HG03175 (cell line): ENCODE data around the gene CLN6.
"Not testable (repeated sequence)": the region's sequence is repeated elsewhere in the genome, so short reads cannot be mapped to it uniquely, and the experiment has no call there.

Source experiments
- ATAC-seq: cut with Tn5 transposase; IDR thresholded peaks from one replicate; pipeline ENCODE4 v1.9.1; 2021; ENCODE audit warnings: mild to moderate bottlenecking, moderate library complexity; ENCODE audit not compliant: unreplicated experiment

Gene CLN6

GRCh38 chr15:68224108-68224507 lies 5.4 kb downstream of the CLN6 start:
- ATAC-seq, result no peak

- no peak for ATAC-seq
Observed at GRCh38 chr15:68223171-68223570, 6.4 kb downstream of the CLN6 start.

GRCh38 chr15:68222432-68222743 lies 7.1 kb downstream of the CLN6 start:
- ATAC-seq, result not testable (repeated sequence)

GRCh38 chr15:68221530-68222431 lies 7.7 kb downstream of the CLN6 start:
- not testable (repeated sequence) for ATAC-seq

- ATAC-seq, result no peak
Observed at GRCh38 chr15:68220967-68221366, 8.6 kb downstream of the CLN6 start.

GRCh38 chr15:68220489-68220888 lies 9.0 kb downstream of the CLN6 start:
- no peak for ATAC-seq

GRCh38 chr15:68218847-68219798 lies 10.4 kb downstream of the CLN6 start:
- no peak for ATAC-seq

GRCh38 chr15:68218331-68218730 lies 11.2 kb downstream of the CLN6 start:
- ATAC-seq, result no peak

- ATAC-seq, result no peak
Observed at GRCh38 chr15:68217341-68217740, 12.2 kb downstream of the CLN6 start.

GRCh38 chr15:68214838-68215254 lies 14.7 kb downstream of the CLN6 start:
- no peak for ATAC-seq

GRCh38 chr15:68213991-68214837 lies 15.3 kb downstream of the CLN6 start:
- no peak for ATAC-seq

GRCh38 chr15:68213491-68213845 lies 16.1 kb downstream of the CLN6 start:
- ATAC-seq, result not testable (repeated sequence)

- ATAC-seq, result no peak
Observed at GRCh38 chr15:68211656-68212320, 17.7 kb downstream of the CLN6 start.

- ATAC-seq, result no peak
Observed at GRCh38 chr15:68210821-68211655, 18.5 kb downstream of the CLN6 start.

GRCh38 chr15:68210409-68210756 lies 19.1 kb downstream of the CLN6 start:
- ATAC-seq, result no peak

GRCh38 chr15:68209735-68210408 lies 19.7 kb downstream of the CLN6 start:
- ATAC-seq, result no peak

GRCh38 chr15:68209272-68209671 lies 20.3 kb downstream of the CLN6 start:
- ATAC-seq, result no peak

GRCh38 chr15:68208636-68209240 lies 20.8 kb downstream of the CLN6 start:
- ATAC-seq, result no peak

GRCh38 chr15:68208136-68208535 lies 21.4 kb downstream of the CLN6 start:
- no peak for ATAC-seq
